ENCODE measurements around the gene CCDC69. TPM values are rescaled to one million over a fixed set of nuclear protein-coding genes. Genes with fewer than 3 reads are reported as not detected.

The CCDC69 gene
- total RNA-seq, 1 donor from 2014 or later: 0.07 TPM

GRCh38 chr5:151208481-151208914 lies 15.4 kb downstream of the CCDC69 start:
- Histone ChIP-seq H3K9ac (no peak overlapping the region), H3K4me2 (no peak overlapping the region), H3F3A (ENCODE audit: low read depth) (no peaks in the 10 kb centered on the region), H4K20me1 (ENCODE audit: low read depth) (no peaks in the 10 kb centered on the region), H3K36me3 (no peaks in the 10 kb centered on the region), H3K27ac (no peak overlapping the region), H3K4me3 (no peak overlapping the region), H3K4me1 (peaks cover under 1% of the 10 kb centered on the region), H3K79me2 (ENCODE audit: low read depth) (no peaks in the 10 kb centered on the region), H3K27me3 (no peaks in the 10 kb centered on the region), H2AFZ (replicated peaks) (no peak overlapping the region), H3K9me3 (ENCODE audit: low read depth) (no peaks in the 10 kb centered on the region)
- DNase-seq (ENCODE audit: low spot score): no peak
- Mint-ChIP-seq H3K4me3 (no peak overlapping the region), H3K9me3 (no peaks in the 10 kb centered on the region), H3K4me1 (no peaks in the 10 kb centered on the region), H3K27ac (peak overlapping the region; percentile 40), H3K36me3 (no peaks in the 10 kb centered on the region), H3K27me3 (ENCODE audit: insufficient read depth, low read depth) (peaks cover 2% of the 10 kb centered on the region)
- TF ChIP-seq CTCF (IDR thresholded peaks at IDR 0.05): no peak
- no peak for TF ChIP-seq EZH2phosphoT487 (IDR thresholded peaks at IDR 0.05)
- TF ChIP-seq EZH2 (IDR thresholded peaks at IDR 0.05): no peak

GRCh38 chr5:151205411-151205810 lies 18.5 kb downstream of the CCDC69 start:
- Histone ChIP-seq H2AFZ (replicated peaks) (no peak overlapping the region), H3K4me2 (no peak overlapping the region), H4K20me1 (ENCODE audit: low read depth) (no peaks in the 10 kb centered on the region), H3K9ac (no peak overlapping the region), H3K9me3 (ENCODE audit: low read depth) (no peaks in the 10 kb centered on the region), H3K27me3 (no peaks in the 10 kb centered on the region), H3K4me3 (no peak overlapping the region), H3F3A (ENCODE audit: low read depth) (no peaks in the 10 kb centered on the region), H3K79me2 (ENCODE audit: low read depth) (no peaks in the 10 kb centered on the region), H3K36me3 (no peaks in the 10 kb centered on the region), H3K4me1 (peaks cover 4% of the 10 kb centered on the region), H3K27ac (no peak overlapping the region)
- DNase-seq (ENCODE audit: low spot score): no peak
- Mint-ChIP-seq H3K27me3 (ENCODE audit: insufficient read depth, low read depth) (peaks cover 5% of the 10 kb centered on the region), H3K27ac (peak overlapping the region; percentile 46), H3K36me3 (no peaks in the 10 kb centered on the region), H3K9me3 (no peaks in the 10 kb centered on the region), H3K4me3 (no peak overlapping the region), H3K4me1 (no peaks in the 10 kb centered on the region)
- TF ChIP-seq EZH2phosphoT487 (IDR thresholded peaks at IDR 0.05): no peak
- TF ChIP-seq CTCF (IDR thresholded peaks at IDR 0.05): no peak
- no peak for TF ChIP-seq EZH2 (IDR thresholded peaks at IDR 0.05)

- H3K4me1 Mint-ChIP-seq: no peaks in the 10 kb centered on the region
- no peaks in the 10 kb centered on the region for H3K27me3 ChIP-seq
- no peak overlapping the region for H3K27ac ChIP-seq
- H3K4me3 Mint-ChIP-seq: no peak overlapping the region
- no peaks in the 10 kb centered on the region for H3K36me3 Mint-ChIP-seq
- H3K27me3 Mint-ChIP-seq (ENCODE audit: insufficient read depth, low read depth): peaks cover 7% of the 10 kb centered on the region
- no peaks in the 10 kb centered on the region for H3F3A ChIP-seq (ENCODE audit: low read depth)
- H2AFZ ChIP-seq (replicated peaks): no peak overlapping the region
- H3K27ac Mint-ChIP-seq: no peak overlapping the region
- H3K9me3 ChIP-seq (ENCODE audit: low read depth): no peaks in the 10 kb centered on the region
- no peak for TF ChIP-seq EZH2 (IDR thresholded peaks at IDR 0.05)
- TF ChIP-seq EZH2phosphoT487 (IDR thresholded peaks at IDR 0.05): no peak
- TF ChIP-seq CTCF (IDR thresholded peaks at IDR 0.05): no peak
- H3K9me3 Mint-ChIP-seq: no peaks in the 10 kb centered on the region
- no peak overlapping the region for H3K4me2 ChIP-seq
- H4K20me1 ChIP-seq (ENCODE audit: low read depth): no peaks in the 10 kb centered on the region
- peaks cover 4% of the 10 kb centered on the region for H3K4me1 ChIP-seq
- no peaks in the 10 kb centered on the region for H3K79me2 ChIP-seq (ENCODE audit: low read depth)
- no peak overlapping the region for H3K9ac ChIP-seq
- H3K4me3 ChIP-seq: no peak overlapping the region
- no peak for DNase-seq (ENCODE audit: low spot score)
- H3K36me3 ChIP-seq: no peaks in the 10 kb centered on the region
Observed at GRCh38 chr5:151204051-151204450, 19.8 kb downstream of the CCDC69 start.

Measured in neural progenitor cell (in vitro differentiated cells).